HFFc6 (cell line): ENCODE results near the gene MYO7A. TPM values are rescaled to one million over a fixed set of nuclear protein-coding genes. Genes with fewer than 3 reads are reported as not detected.

Source experiments
- DNase-seq: peaks from one replicate; pipeline ENCODE4 v3.0.0-alpha.2; 2018
- H3K27ac Mint-ChIP-seq: 2 replicates; pipeline ENCODE4 v1.8.0; 2020; ENCODE audit warnings: mild to moderate bottlenecking, mixed read lengths
- H3K27me3 Mint-ChIP-seq: 2 replicates; pipeline ENCODE4 v1.8.0; 2021; ENCODE audit warnings: mild to moderate bottlenecking, moderate library complexity, mixed read lengths; ENCODE audit not compliant: insufficient read depth
- H3K36me3 Mint-ChIP-seq: 2 replicates; pipeline ENCODE4 v1.8.0; 2021; ENCODE audit warnings: low read depth, mixed read lengths
- H3K4me1 Mint-ChIP-seq: 2 replicates; pipeline ENCODE4 v1.8.0; 2020; ENCODE audit warnings: low read depth, mixed read lengths
- H3K4me3 Mint-ChIP-seq: 2 replicates; pipeline ENCODE4 v1.8.0; 2020; ENCODE audit warnings: mild to moderate bottlenecking, moderate library complexity, mixed read lengths
- H3K9me3 Mint-ChIP-seq: 2 replicates; pipeline ENCODE4 v1.8.0; 2020; ENCODE audit warnings: mild to moderate bottlenecking, mixed read lengths
- total RNA-seq, 6 experiments: library from RNA; stranded (reverse); fragmentation: NEBNext Ultra II Directional; extraction: Animal tissue kit (Norgen Biotek cat#: 25700); gene quantifications; 2 replicates in 1 of 6; 3 replicates in 5 of 6; pipeline ENCODE4 v1.2.3, GENCODE V29; 2021
- TF ChIP-seq, protein P1 (sequence below): fragments of 200-600 bp; sonication (generic); IDR thresholded peaks from 2 replicates; pipeline ENCODE4 v1.5.0; 2021; ENCODE audit warnings: antibody characterized with exemption, mild to moderate bottlenecking

Gene MYO7A
- total RNA-seq, 6 experiments from 2014 or later = 0.05 to 0.09 TPM; not detected in 4

DNA sequence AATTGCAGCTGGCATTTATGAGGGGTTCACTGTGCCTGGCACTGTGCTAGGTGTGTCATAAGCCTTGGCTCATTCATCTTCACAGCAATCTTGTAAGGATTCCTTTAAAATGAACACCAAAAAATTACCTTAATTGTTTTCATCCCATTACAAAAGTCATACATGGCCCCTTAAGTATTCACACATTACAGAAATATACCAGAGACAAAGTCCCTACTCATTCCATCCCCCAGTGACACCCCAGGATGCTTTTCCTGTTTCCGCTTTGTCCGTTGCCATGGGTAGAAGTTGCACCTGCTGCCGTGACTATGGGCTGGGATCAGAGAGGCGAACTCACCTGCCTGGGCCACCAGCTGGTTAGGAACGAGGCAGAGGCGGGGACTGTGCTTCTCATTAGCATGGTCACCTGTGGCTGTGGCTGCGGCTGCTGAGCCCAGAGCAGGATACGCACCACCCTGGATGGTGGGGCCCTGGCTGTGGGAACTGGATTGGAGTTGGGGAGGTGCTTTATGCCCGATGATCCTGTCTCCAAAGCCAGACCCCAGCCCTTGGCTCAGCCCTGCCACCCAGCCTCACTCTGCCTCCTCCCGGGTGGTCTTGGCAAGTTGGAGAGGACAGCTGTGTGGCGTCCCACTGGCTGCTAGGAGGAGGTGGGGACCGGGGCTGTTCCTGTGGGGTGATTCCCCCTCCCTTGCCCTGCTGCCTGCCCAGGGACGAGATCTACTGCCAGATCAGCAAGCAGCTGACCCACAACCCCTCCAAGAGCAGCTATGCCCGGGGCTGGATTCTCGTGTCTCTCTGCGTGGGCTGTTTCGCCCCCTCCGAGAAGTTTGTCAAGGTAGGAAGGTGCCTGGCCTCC is 60.8 kb downstream of the MYO7A start:
- Mint-ChIP-seq H3K27ac (no peak overlapping the region), H3K9me3 (no peaks in the 10 kb centered on the region), H3K4me3 (no peak overlapping the region), H3K27me3 (peaks cover 12% of the 10 kb centered on the region), H3K4me1 (no peaks in the 10 kb centered on the region), H3K36me3 (no peaks in the 10 kb centered on the region)
- TF ChIP-seq, protein P1, sequence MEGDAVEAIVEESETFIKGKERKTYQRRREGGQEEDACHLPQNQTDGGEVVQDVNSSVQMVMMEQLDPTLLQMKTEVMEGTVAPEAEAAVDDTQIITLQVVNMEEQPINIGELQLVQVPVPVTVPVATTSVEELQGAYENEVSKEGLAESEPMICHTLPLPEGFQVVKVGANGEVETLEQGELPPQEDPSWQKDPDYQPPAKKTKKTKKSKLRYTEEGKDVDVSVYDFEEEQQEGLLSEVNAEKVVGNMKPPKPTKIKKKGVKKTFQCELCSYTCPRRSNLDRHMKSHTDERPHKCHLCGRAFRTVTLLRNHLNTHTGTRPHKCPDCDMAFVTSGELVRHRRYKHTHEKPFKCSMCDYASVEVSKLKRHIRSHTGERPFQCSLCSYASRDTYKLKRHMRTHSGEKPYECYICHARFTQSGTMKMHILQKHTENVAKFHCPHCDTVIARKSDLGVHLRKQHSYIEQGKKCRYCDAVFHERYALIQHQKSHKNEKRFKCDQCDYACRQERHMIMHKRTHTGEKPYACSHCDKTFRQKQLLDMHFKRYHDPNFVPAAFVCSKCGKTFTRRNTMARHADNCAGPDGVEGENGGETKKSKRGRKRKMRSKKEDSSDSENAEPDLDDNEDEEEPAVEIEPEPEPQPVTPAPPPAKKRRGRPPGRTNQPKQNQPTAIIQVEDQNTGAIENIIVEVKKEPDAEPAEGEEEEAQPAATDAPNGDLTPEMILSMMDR = peak; percentile 53
- DNase-seq = no peak

DNA sequence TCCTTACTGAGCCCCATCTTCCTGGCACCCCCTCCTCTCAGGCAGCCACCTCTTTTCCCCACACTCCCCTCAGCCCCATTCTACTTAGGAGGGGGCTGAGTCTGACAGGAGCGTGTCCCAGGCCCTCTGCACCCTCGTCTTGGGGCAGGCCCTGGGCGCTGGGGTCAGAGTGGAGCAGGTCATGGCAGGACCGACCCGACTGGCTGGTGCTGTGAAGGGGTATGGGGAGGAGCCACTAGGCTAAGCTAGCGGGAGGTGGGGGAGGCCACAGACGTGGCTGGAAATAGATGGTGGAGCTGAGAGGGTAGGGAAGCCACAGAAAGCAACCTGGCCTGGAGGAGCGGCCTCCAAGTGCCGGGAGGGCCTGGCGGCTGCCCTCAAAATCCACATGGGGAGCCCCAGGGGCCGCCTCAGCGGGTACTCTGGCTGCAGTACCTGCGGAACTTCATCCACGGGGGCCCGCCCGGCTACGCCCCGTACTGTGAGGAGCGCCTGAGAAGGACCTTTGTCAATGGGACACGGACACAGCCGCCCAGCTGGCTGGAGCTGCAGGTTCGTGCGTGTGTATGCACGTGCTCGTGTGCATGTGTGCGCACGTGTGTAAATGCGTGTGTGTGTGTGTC is 61.7 kb downstream of the MYO7A start:
- Mint-ChIP-seq H3K4me1 (no peaks in the 10 kb centered on the region), H3K4me3 (no peak overlapping the region), H3K27ac (no peak overlapping the region), H3K9me3 (no peaks in the 10 kb centered on the region), H3K27me3 (peaks cover 10% of the 10 kb centered on the region), H3K36me3 (no peaks in the 10 kb centered on the region)
- TF ChIP-seq, protein P1 = no peak
- DNase-seq = no peak

DNA sequence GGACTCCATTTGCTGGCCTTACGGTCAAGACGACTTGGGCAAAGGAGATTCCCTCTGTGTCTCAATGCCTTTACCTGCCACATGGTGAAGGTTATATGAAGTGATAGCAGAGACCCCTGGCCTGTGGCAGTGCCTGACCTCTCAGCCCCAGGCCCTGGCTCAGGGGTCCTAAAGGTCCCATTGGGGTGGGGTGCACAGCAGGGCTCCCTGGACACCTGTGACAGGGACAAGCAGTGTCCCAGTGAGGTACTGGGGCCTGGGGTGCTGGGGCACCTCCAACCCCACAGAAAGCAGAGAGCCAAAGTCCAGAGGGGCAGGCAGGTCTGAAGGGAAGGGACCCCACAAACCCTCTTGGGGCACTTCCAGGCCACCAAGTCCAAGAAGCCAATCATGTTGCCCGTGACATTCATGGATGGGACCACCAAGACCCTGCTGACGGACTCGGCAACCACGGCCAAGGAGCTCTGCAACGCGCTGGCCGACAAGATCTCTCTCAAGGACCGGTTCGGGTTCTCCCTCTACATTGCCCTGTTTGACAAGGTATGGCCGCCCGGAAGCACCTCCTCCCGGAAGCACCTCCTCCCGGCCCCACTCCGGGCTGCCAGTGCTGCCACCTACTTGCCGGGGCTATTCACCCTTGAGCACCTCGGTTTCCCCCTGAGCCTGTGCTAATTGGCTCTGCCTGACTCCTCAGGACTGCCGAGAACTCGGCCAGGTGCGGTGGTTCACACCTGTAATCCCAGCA is 62.5 kb downstream of the MYO7A start:
- Mint-ChIP-seq H3K36me3 (no peaks in the 10 kb centered on the region), H3K9me3 (no peaks in the 10 kb centered on the region), H3K27ac (no peak overlapping the region), H3K4me1 (no peaks in the 10 kb centered on the region), H3K4me3 (no peak overlapping the region), H3K27me3 (peaks cover 10% of the 10 kb centered on the region)
- TF ChIP-seq, protein P1 = no peak
- DNase-seq = no peak

DNA sequence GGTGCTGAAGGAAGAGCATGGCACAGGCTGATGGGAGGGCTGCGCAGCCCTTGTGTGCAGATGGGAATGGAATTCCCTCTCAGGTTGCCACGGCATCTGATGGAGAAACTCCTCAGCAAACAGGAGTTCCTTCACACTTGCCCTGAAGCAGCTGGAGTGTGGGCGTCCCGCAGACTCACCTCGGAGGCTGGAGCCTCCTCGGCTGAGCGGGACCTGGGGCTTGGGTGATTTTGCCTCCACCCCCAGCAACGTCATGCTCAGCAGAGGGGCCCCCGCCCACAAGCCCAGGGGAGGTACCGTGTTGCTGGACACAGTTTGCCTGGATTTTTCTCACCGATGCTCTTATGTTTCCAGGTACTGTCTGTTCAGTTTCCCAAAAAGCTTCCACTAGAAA is 63.4 kb downstream of the MYO7A start:
- no peak for DNase-seq
- TF ChIP-seq, protein P1 = no peak
- Mint-ChIP-seq H3K4me3 (no peak overlapping the region), H3K4me1 (no peaks in the 10 kb centered on the region), H3K9me3 (no peaks in the 10 kb centered on the region), H3K36me3 (no peaks in the 10 kb centered on the region), H3K27ac (no peak overlapping the region), H3K27me3 (peaks cover 11% of the 10 kb centered on the region)

DNA sequence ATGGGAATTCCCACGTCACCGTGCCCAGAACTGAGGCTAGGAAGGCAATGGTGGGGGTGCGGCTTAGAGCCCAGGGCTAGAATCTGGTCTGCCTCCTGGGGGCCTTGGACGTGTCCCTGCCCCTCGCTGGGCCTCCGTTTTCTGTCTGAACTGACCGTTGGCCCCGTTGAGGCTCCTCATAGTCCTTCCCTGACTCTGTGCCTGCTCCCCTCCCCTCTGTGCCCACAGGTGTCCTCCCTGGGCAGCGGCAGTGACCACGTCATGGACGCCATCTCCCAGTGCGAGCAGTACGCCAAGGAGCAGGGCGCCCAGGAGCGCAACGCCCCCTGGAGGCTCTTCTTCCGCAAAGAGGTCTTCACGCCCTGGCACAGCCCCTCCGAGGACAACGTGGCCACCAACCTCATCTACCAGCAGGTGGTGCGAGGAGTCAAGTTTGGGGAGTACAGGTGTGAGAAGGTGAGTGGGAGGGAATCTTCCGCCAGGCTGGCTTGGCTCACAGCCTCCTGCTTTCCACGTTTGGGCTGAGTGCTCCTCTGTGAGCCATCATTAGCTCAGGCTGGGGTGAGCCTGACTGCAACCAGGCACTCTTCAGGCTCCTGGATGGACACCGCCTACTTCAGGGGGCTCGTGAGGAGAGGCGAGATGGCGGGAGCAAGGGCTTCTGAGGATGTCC is 63.9 kb downstream of the MYO7A start:
- TF ChIP-seq, protein P1 = peak; percentile 64
- Mint-ChIP-seq H3K4me3 (no peak overlapping the region), H3K27me3 (peaks cover 11% of the 10 kb centered on the region), H3K4me1 (no peaks in the 10 kb centered on the region), H3K9me3 (no peaks in the 10 kb centered on the region), H3K27ac (no peak overlapping the region), H3K36me3 (no peaks in the 10 kb centered on the region)
- no peak for DNase-seq
